HepG2 (cell line): Measurements from ENCODE around the gene CSDE1. TPM values are rescaled to one million over a fixed set of nuclear protein-coding genes. Genes with fewer than 3 reads are reported as not detected.

Experiments used
- NONO ChIP-seq, 2 experiments: fragments of 450-650 bp in 1 of 2; sonication (generic) in 1 of 2; formaldehyde crosslinking in 1 of 2; IDR thresholded peaks in 1 of 2; conservative IDR thresholded peaks in 1 of 2; 2 replicates each; pipeline versions ENCODE4 v1.6.1 to v1.8.0; 2017 to 2022; ENCODE audit warnings: mild to moderate bottlenecking in 1 of 2, missing genetic modification reagents in 1 of 2, moderate library complexity in 1 of 2
- STAG1 ChIP-seq: sonication (generic); formaldehyde crosslinking; IDR thresholded peaks from 2 replicates; pipeline ENCODE4 v1.4.0; 2020; ENCODE audit warnings: missing genetic modification reagents
- ZNF121 ChIP-seq: sonication (generic); formaldehyde crosslinking; IDR thresholded peaks from 2 replicates; pipeline ENCODE4 v1.5.0; 2020; ENCODE audit warnings: mild to moderate bottlenecking, missing genetic modification reagents
- ZNF672 ChIP-seq: sonication (generic); formaldehyde crosslinking; IDR thresholded peaks from 2 replicates; pipeline ENCODE4 v1.8.1; 2022; ENCODE audit warnings: missing genetic modification reagents
- polyA plus RNA-seq, 8 experiments: library from polyadenylated mRNA; depleted of rRNA in 3 of 8; stranded (reverse) in 7 of 8; unstranded in 1 of 8; fragments of >200 nt; fragmentation: Illumina TruSeq in 4 of 8; extraction: Trizol in 4 of 8; gene quantifications; 2 replicates each; pipeline versions ENCODE4 v1.2.1 to v1.2.3, GENCODE V29; 2011 to 2016; ENCODE audit warnings: low read depth in 4 of 8, missing spikeins in 1 of 8, mixed read lengths in 1 of 8; ENCODE audit not compliant: insufficient read depth in 1 of 8
- total RNA-seq, 5 experiments: library from RNA; depleted of rRNA; stranded (reverse); fragments of >200 nt; fragmentation: Illumina TruSeq; extraction: Trizol; gene quantifications; 2 replicates each; pipeline ENCODE4 v1.2.3, GENCODE V29; 2016; ENCODE audit warnings: low read depth in 1 of 5
- TF ChIP-seq, protein P1 (sequence below): IDR thresholded peaks from 2 replicates; pipeline ENCODE4 v1.4.0; 2020; ENCODE audit warnings: mild to moderate bottlenecking, missing genetic modification reagents
- TF ChIP-seq, protein P2 (sequence below): sonication (generic); formaldehyde crosslinking; IDR thresholded peaks from 2 replicates; pipeline ENCODE4 v1.4.0; 2020; ENCODE audit warnings: missing genetic modification reagents, borderline replicate concordance
- TF ChIP-seq, protein P3 (sequence below): sonication (generic); formaldehyde crosslinking; IDR thresholded peaks from 2 replicates; pipeline ENCODE4 v1.4.0; 2020; ENCODE audit warnings: missing genetic modification reagents
- TF ChIP-seq, protein P4 (sequence below): sonication (generic); formaldehyde crosslinking; IDR thresholded peaks from 2 replicates; pipeline ENCODE4 v1.5.0; 2020; ENCODE audit warnings: mild to moderate bottlenecking, missing genetic modification reagents
- TF ChIP-seq, protein P5 (sequence below): sonication (generic); IDR thresholded peaks from 2 replicates; pipeline ENCODE4 v1.6.1; 2016; ENCODE audit warnings: low read depth, borderline replicate concordance

Gene CSDE1
- total and polyA plus RNA-seq, 2 of the 13 experiments (the other 11 are each of a cell fraction or from before 2014, with no cell fraction given): 150 to 313 TPM

DNA sequence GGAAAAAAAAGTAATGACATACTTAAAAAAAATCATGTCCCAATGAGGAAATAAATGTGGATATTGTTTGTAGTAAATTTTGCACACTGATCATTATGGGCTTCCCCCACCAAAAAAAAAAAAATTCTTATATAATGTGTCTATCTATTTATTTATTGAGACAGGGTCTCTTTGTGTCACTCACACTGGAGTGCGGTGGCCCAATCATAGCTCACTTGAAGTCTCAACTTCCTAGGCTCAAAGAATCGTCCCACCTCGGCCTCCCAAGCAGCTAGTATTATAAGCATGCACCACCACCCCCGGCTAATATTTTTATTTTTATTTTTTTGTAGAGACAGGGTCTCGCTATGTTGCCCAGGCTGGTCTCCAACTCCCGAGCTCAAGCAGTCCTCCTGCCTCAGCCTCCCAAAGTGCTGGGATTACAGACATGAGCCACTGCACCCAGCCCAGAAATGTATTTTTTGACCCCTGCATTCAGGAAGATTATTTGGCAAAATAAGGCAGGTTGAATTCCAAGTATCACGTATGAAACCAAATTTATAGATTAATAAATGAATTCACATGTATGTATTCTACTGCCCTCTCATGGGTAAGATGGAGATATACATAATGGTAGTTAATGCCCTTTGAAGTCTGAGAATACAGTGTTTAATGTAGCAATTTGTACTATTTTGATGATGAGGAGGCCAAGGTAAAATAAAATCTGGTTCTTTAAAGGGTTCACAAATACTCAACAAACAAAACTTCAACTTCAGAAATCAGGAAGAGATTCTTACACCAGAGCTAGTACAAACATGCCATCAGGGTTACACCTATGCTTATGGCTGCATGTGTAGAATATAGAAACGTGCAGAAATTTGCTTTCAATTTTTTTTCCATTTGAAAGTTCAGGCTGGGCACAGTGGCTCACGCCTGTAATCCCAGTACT lies 86.5 kb downstream of the CSDE1 start (continued):
- TF ChIP-seq, protein P1, sequence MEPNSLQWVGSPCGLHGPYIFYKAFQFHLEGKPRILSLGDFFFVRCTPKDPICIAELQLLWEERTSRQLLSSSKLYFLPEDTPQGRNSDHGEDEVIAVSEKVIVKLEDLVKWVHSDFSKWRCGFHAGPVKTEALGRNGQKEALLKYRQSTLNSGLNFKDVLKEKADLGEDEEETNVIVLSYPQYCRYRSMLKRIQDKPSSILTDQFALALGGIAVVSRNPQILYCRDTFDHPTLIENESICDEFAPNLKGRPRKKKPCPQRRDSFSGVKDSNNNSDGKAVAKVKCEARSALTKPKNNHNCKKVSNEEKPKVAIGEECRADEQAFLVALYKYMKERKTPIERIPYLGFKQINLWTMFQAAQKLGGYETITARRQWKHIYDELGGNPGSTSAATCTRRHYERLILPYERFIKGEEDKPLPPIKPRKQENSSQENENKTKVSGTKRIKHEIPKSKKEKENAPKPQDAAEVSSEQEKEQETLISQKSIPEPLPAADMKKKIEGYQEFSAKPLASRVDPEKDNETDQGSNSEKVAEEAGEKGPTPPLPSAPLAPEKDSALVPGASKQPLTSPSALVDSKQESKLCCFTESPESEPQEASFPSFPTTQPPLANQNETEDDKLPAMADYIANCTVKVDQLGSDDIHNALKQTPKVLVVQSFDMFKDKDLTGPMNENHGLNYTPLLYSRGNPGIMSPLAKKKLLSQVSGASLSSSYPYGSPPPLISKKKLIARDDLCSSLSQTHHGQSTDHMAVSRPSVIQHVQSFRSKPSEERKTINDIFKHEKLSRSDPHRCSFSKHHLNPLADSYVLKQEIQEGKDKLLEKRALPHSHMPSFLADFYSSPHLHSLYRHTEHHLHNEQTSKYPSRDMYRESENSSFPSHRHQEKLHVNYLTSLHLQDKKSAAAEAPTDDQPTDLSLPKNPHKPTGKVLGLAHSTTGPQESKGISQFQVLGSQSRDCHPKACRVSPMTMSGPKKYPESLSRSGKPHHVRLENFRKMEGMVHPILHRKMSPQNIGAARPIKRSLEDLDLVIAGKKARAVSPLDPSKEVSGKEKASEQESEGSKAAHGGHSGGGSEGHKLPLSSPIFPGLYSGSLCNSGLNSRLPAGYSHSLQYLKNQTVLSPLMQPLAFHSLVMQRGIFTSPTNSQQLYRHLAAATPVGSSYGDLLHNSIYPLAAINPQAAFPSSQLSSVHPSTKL (CRISPR knock-in tag): no peak
- TF ChIP-seq, protein P2, sequence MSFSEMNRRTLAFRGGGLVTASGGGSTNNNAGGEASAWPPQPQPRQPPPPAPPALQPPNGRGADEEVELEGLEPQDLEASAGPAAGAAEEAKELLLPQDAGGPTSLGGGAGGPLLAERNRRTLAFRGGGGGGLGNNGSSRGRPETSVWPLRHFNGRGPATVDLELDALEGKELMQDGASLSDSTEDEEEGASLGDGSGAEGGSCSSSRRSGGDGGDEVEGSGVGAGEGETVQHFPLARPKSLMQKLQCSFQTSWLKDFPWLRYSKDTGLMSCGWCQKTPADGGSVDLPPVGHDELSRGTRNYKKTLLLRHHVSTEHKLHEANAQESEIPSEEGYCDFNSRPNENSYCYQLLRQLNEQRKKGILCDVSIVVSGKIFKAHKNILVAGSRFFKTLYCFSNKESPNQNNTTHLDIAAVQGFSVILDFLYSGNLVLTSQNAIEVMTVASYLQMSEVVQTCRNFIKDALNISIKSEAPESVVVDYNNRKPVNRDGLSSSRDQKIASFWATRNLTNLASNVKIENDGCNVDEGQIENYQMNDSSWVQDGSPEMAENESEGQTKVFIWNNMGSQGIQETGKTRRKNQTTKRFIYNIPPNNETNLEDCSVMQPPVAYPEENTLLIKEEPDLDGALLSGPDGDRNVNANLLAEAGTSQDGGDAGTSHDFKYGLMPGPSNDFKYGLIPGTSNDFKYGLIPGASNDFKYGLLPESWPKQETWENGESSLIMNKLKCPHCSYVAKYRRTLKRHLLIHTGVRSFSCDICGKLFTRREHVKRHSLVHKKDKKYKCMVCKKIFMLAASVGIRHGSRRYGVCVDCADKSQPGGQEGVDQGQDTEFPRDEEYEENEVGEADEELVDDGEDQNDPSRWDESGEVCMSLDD: no peak
- TF ChIP-seq ZNF672 (CRISPR knock-in tag): no peak
- TF ChIP-seq, protein P3, sequence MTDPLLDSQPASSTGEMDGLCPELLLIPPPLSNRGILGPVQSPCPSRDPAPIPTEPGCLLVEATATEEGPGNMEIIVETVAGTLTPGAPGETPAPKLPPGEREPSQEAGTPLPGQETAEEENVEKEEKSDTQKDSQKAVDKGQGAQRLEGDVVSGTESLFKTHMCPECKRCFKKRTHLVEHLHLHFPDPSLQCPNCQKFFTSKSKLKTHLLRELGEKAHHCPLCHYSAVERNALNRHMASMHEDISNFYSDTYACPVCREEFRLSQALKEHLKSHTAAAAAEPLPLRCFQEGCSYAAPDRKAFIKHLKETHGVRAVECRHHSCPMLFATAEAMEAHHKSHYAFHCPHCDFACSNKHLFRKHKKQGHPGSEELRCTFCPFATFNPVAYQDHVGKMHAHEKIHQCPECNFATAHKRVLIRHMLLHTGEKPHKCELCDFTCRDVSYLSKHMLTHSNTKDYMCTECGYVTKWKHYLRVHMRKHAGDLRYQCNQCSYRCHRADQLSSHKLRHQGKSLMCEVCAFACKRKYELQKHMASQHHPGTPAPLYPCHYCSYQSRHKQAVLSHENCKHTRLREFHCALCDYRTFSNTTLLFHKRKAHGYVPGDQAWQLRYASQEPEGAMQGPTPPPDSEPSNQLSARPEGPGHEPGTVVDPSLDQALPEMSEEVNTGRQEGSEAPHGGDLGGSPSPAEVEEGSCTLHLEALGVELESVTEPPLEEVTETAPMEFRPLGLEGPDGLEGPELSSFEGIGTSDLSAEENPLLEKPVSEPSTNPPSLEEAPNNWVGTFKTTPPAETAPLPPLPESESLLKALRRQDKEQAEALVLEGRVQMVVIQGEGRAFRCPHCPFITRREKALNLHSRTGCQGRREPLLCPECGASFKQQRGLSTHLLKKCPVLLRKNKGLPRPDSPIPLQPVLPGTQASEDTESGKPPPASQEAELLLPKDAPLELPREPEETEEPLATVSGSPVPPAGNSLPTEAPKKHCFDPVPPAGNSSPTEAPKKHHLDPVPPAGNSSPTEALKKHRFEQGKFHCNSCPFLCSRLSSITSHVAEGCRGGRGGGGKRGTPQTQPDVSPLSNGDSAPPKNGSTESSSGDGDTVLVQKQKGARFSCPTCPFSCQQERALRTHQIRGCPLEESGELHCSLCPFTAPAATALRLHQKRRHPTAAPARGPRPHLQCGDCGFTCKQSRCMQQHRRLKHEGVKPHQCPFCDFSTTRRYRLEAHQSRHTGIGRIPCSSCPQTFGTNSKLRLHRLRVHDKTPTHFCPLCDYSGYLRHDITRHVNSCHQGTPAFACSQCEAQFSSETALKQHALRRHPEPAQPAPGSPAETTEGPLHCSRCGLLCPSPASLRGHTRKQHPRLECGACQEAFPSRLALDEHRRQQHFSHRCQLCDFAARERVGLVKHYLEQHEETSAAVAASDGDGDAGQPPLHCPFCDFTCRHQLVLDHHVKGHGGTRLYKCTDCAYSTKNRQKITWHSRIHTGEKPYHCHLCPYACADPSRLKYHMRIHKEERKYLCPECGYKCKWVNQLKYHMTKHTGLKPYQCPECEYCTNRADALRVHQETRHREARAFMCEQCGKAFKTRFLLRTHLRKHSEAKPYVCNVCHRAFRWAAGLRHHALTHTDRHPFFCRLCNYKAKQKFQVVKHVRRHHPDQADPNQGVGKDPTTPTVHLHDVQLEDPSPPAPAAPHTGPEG (CRISPR knock-in tag): no peak
- TF ChIP-seq NONO (IDR thresholded peaks at IDR 0.05): no peak
- TF ChIP-seq NONO (CRISPR knock-in tag; conservative IDR thresholded peaks at IDR 0.05): no peak
- TF ChIP-seq STAG1 (CRISPR knock-in tag): peak; percentile 37; the same call in 1 of the 2 replicates
- TF ChIP-seq, protein P4, sequence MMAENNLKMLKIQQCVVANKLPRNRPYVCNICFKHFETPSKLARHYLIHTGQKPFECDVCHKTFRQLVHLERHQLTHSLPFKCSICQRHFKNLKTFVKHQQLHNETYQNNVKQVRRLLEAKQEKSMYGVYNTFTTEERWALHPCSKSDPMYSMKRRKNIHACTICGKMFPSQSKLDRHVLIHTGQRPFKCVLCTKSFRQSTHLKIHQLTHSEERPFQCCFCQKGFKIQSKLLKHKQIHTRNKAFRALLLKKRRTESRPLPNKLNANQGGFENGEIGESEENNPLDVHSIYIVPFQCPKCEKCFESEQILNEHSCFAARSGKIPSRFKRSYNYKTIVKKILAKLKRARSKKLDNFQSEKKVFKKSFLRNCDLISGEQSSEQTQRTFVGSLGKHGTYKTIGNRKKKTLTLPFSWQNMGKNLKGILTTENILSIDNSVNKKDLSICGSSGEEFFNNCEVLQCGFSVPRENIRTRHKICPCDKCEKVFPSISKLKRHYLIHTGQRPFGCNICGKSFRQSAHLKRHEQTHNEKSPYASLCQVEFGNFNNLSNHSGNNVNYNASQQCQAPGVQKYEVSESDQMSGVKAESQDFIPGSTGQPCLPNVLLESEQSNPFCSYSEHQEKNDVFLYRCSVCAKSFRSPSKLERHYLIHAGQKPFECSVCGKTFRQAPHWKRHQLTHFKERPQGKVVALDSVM (CRISPR knock-in tag): 0 out of 2 replicates have a peak, but pooled peaks have one; percentile 43
- TF ChIP-seq ZNF121 (CRISPR knock-in tag): peak; percentile 57; the same call in 1 of the 2 replicates
- TF ChIP-seq, protein P5, sequence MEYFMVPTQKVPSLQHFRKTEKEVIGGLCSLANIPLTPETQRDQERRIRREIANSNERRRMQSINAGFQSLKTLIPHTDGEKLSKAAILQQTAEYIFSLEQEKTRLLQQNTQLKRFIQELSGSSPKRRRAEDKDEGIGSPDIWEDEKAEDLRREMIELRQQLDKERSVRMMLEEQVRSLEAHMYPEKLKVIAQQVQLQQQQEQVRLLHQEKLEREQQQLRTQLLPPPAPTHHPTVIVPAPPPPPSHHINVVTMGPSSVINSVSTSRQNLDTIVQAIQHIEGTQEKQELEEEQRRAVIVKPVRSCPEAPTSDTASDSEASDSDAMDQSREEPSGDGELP: no peak
